HepG2 (cell line): ENCODE data around the gene NEAT1. TPM values are rescaled to one million over a fixed set of nuclear protein-coding genes. Genes with fewer than 3 reads are reported as not detected.
A peak's percentile ranks its signal among the peaks of the same experiment; 100 is the strongest.

Experiments
- ATAC-seq: fragments of 200-7000 bp; cut with Tn5 transposase; 3 replicates; pipeline ENCODE4 v1.9.1; 2020; ENCODE audit warnings: mild to moderate bottlenecking, moderate library complexity
- BruUV-seq: library from RNA; stranded (reverse); fragments of 400-500 nt; replicated peaks from 2 replicates; lab custom pipeline; 2021; lab: Mats Ljungman, UMichigan
- CTCF ChIA-PET: fragments of 300-600 bp; formaldehyde crosslinking; extraction: SDS; loops from one replicate; lab custom pipeline; 2021; ENCODE audit warnings: low total read pairs, inconsistent platforms, low intra/inter-chr PET ratio; lab: Yijun Ruan, JAX
- POLR2A ChIA-PET: fragments of 350-600 bp; sonication (Branson Sonifier 250); formaldehyde crosslinking; loops from one replicate; lab custom pipeline; 2020; ENCODE audit warnings: antibody characterized with exemption, inconsistent platforms; lab: Yijun Ruan, JAX
- DNase-seq: peaks from one replicate; pipeline ENCODE4 v3.0.0-alpha.2; 2015; ENCODE audit warnings: low spot score
- FAIRE-seq: peaks from 3 replicates; lab custom pipeline; 2011; peaks lifted over from hg19 to GRCh38; lab: Jason Lieb, UNC
- H2AFZ ChIP-seq: one replicate; pipeline ENCODE4 v1.6.1; 2011; ENCODE audit warnings: low read length, inconsistent platforms
- H3K27ac ChIP-seq: fragments of 300-600 bp; 3 replicates; pipeline ENCODE4 v1.8.0; 2011; ENCODE audit warnings: mixed run types, mild to moderate bottlenecking, mixed read lengths, low read length, inconsistent platforms; ENCODE audit not compliant: insufficient read depth; ENCODE audit errors: extremely low read length
- H3K27me3 ChIP-seq, 2 experiments: fragments of 200-600 bp in 1 of 2; 2 replicates in 1 of 2; 3 replicates in 1 of 2; pipeline versions ENCODE4 v1.6.0 to v1.8.0; 2011; ENCODE audit warnings: low read length in 2 of 2, mild to moderate bottlenecking in 2 of 2, moderate library complexity in 2 of 2, inconsistent platforms in 1 of 2; ENCODE audit not compliant: insufficient read depth in 2 of 2, control insufficient read depth in 1 of 2
- H3K36me3 ChIP-seq, 2 experiments: fragments of 200-600 bp in 1 of 2; replicated peaks in 1 of 2; 2 replicates in 1 of 2; 3 replicates in 1 of 2; pipeline versions ENCODE4 v1.5.1 to v1.8.0; 2011; ENCODE audit warnings: low read length in 2 of 2, inconsistent platforms in 1 of 2; ENCODE audit not compliant: insufficient read depth in 2 of 2, control insufficient read depth in 1 of 2
- H3K4me1 ChIP-seq: 2 replicates; pipeline ENCODE4 v1.5.1; 2012; ENCODE audit warnings: low read length, inconsistent platforms; ENCODE audit not compliant: insufficient read depth
- H3K4me2 ChIP-seq: 2 replicates; pipeline ENCODE4 v1.6.0; 2011; ENCODE audit warnings: low read depth, low read length, inconsistent platforms
- H3K4me3 ChIP-seq, 3 experiments: fragments of 200-600 bp in 1 of 3; sonication (generic), shearing (Covaris generic) in 1 of 3; replicated peaks in 1 of 3; 2 replicates each; pipeline ENCODE4 v1.5.1; 2011 to 2016; ENCODE audit warnings: low read length in 3 of 3, inconsistent platforms in 2 of 3, low read depth in 2 of 3, mild to moderate bottlenecking in 2 of 3, control low read depth in 1 of 3, mixed read lengths in 1 of 3; ENCODE audit not compliant: insufficient read depth in 1 of 3
- H3K79me2 ChIP-seq: one replicate; pipeline ENCODE4 v1.6.1; 2011; ENCODE audit warnings: low read length, inconsistent platforms; ENCODE audit not compliant: insufficient read depth
- H3K9ac ChIP-seq: 2 replicates; pipeline ENCODE4 v1.6.0; 2011; ENCODE audit warnings: mild to moderate bottlenecking, low read depth, low read length, inconsistent platforms; ENCODE audit not compliant: insufficient read depth
- H3K9me3 ChIP-seq: 2 replicates; pipeline ENCODE4 v1.5.1; 2012; ENCODE audit warnings: mild to moderate bottlenecking, low read length
- H4K20me1 ChIP-seq: 2 replicates; pipeline ENCODE4 v1.6.0; 2011; ENCODE audit warnings: inconsistent platforms, mild to moderate bottlenecking, low read length, moderate library complexity; ENCODE audit not compliant: insufficient read depth
- ARNT ChIP-seq: fragments of 450-650 bp; IDR thresholded peaks from 2 replicates; pipeline ENCODE4 v1.6.1; 2017
- CBX5 ChIP-seq: sonication (generic); formaldehyde crosslinking; IDR thresholded peaks from 2 replicates; pipeline ENCODE4 v1.4.0; 2020; ENCODE audit warnings: missing genetic modification reagents, borderline replicate concordance
- FOXP1 ChIP-seq, 2 experiments: fragments of 450-650 bp in 1 of 2; IDR thresholded peaks; 2 replicates each; pipeline ENCODE4 v1.6.1; 2017 to 2018; ENCODE audit warnings: antibody characterized with exemption in 1 of 2
- PLSCR1 ChIP-seq: sonication (generic); formaldehyde crosslinking; IDR thresholded peaks from 2 replicates; pipeline ENCODE4 v1.5.0; 2020; ENCODE audit warnings: missing genetic modification reagents, mild to moderate bottlenecking, borderline replicate concordance
- POLR2AphosphoS2 ChIP-seq: IDR thresholded peaks from 2 replicates; pipeline ENCODE4 v1.6.1; 2011; ENCODE audit warnings: low read depth, low read length, improper control_type of control experiment
- POLR2G ChIP-seq: fragments of 200-400 bp; formaldehyde crosslinking; IDR thresholded peaks from 2 replicates; pipeline ENCODE4 v1.6.1; 2018; ENCODE audit warnings: mild to moderate bottlenecking, low read depth, low read length, moderate library complexity
- RBFOX2 ChIP-seq: fragments of 200-400 bp; formaldehyde crosslinking; IDR thresholded peaks from 2 replicates; pipeline ENCODE4 v1.6.1; 2017; ENCODE audit warnings: low read depth, mild to moderate bottlenecking, low read length
- SSRP1 ChIP-seq: IDR thresholded peaks from 2 replicates; pipeline ENCODE4 v1.6.1; 2016; ENCODE audit warnings: control low read depth
- U2AF2 ChIP-seq: fragments of 200-400 bp; formaldehyde crosslinking; IDR thresholded peaks from 2 replicates; pipeline ENCODE4 v1.6.1; 2017; ENCODE audit warnings: low read depth, mild to moderate bottlenecking, low read length
- YEATS4 ChIP-seq: sonication (generic); formaldehyde crosslinking; IDR thresholded peaks from 2 replicates; pipeline ENCODE4 v1.4.0; 2020; ENCODE audit warnings: missing genetic modification reagents, borderline replicate concordance
- ZFX ChIP-seq: sonication (generic); formaldehyde crosslinking; IDR thresholded peaks from 2 replicates; pipeline ENCODE4 v1.4.0; 2020; ENCODE audit warnings: mild to moderate bottlenecking, low read depth, missing genetic modification reagents, moderate library complexity
- ZNF362 ChIP-seq: sonication (generic); formaldehyde crosslinking; IDR thresholded peaks from 2 replicates; pipeline ENCODE4 v1.4.0; 2020; ENCODE audit warnings: missing genetic modification reagents, mild to moderate bottlenecking, borderline replicate concordance
- ZNF407 ChIP-seq: sonication (generic); formaldehyde crosslinking; IDR thresholded peaks from one replicate; pipeline ENCODE4 v1.5.1; 2020; ENCODE audit warnings: mild to moderate bottlenecking, missing genetic modification reagents; ENCODE audit errors: not compliant biosample characterization
- ZNF510 ChIP-seq: sonication (generic); formaldehyde crosslinking; IDR thresholded peaks from 2 replicates; pipeline ENCODE4 v1.4.0; 2020; ENCODE audit warnings: low read depth, mild to moderate bottlenecking, missing genetic modification reagents
- WGBS: methylation state at CpG from one replicate; pipeline ENCODE4 v1.1.6; 2017; ENCODE audit warnings: low lambda C conversion rate; 5-methylcytosine and 5-hydroxymethylcytosine counted together
- in situ Hi-C: cut with HindIII; loops from 2 replicates; pipeline ENCODE4 v1.10.0; 2017; ENCODE audit warnings: low pct_unique_long_range_greater_than_20kb; ENCODE audit not compliant: extremely low pct_ligation_motif_present
- intact Hi-C: fragments of 100-400 bp; cut with micrococcal nuclease; formaldehyde crosslinking; loops from one replicate; pipeline ENCODE4 v1.10.0; 2022; ENCODE audit not compliant: unreplicated experiment
- polyA plus RNA-seq, 8 experiments: library from polyadenylated mRNA; depleted of rRNA in 3 of 8; stranded (reverse) in 7 of 8; unstranded in 1 of 8; fragments of >200 nt; fragmentation: Illumina TruSeq in 4 of 8; extraction: Trizol in 4 of 8; gene quantifications; 2 replicates each; pipeline versions ENCODE4 v1.2.1 to v1.2.3, GENCODE V29; 2011 to 2016; ENCODE audit warnings: low read depth in 4 of 8, missing spikeins in 1 of 8, mixed read lengths in 1 of 8; ENCODE audit not compliant: insufficient read depth in 1 of 8
- total RNA-seq, 5 experiments: library from RNA; depleted of rRNA; stranded (reverse); fragments of >200 nt; fragmentation: Illumina TruSeq; extraction: Trizol; gene quantifications; 2 replicates each; pipeline ENCODE4 v1.2.3, GENCODE V29; 2016; ENCODE audit warnings: low read depth in 1 of 5

Gene NEAT1
- total and polyA plus RNA-seq, 2 of the 13 experiments (the other 11 are each of a cell fraction or from before 2014, with no cell fraction given), result 20.5 to 41.2 TPM

- H3K36me3 ChIP-seq, result peaks cover 8 to 44% of the 10 kb centered on the region in 2 experiments; a peak in 4 of 5 replicates
- no peak overlapping the region for H3K4me3 ChIP-seq
- H4K20me1 ChIP-seq, result peaks cover 99% of the 10 kb centered on the region
- no peaks in the 10 kb centered on the region for H3K27me3 ChIP-seq
- no peak overlapping the region for H3K4me2 ChIP-seq
- no peak overlapping the region for H2AFZ ChIP-seq
- no TSS peak for BruUV-seq
- no peak overlapping the region for H3K27ac ChIP-seq
- CTCF ChIA-PET, result interaction anchor here (1.9 kb wide), 1 partner anchor 18 kb away, joined by 20 read pairs; no protein-coding TSS in a partner anchor
- no peaks in the 10 kb centered on the region for H3K9me3 ChIP-seq
- FAIRE-seq (peak; percentile 12), DNase-seq (no peak), ATAC-seq (peak; percentile 0; the same call in 1 of the 3 replicates)
- in situ Hi-C loops, result no loop called here
- no peak overlapping the region for H3K9ac ChIP-seq
- WGBS, result 76% methylated on average over 6 of the region's 6 CpGs
- peaks cover 66% of the 10 kb centered on the region for H3K79me2 ChIP-seq
- H3K4me1 ChIP-seq, result peaks cover 87% of the 10 kb centered on the region
- POLR2A ChIA-PET, result interaction anchor here (1.1 to 4.9 kb wide), 4 partner anchors 11 to 100 kb away, joined by 4 to 38 read pairs (median 5); partner anchors contain the start of genes DPF2 and NEAT1
- intact Hi-C loops, result no loop called here
- TF ChIP-seq FOXP1 (IDR thresholded peaks at IDR 0.05), result no peak
- TF ChIP-seq FOXP1 (CRISPR knock-in tag; IDR thresholded peaks at IDR 0.05), result 0 out of 2 replicates have a peak, but pooled peaks have one; percentile 14
- peak; percentile 92 for TF ChIP-seq POLR2AphosphoS2
- peak; percentile 12 for TF ChIP-seq RBFOX2
- TF ChIP-seq YEATS4 (CRISPR knock-in tag), result no peak
- peak; percentile 68 for TF ChIP-seq POLR2G
- no peak for TF ChIP-seq U2AF2
- no peak for TF ChIP-seq ZNF362 (CRISPR knock-in tag)
- no peak for TF ChIP-seq CBX5 (CRISPR knock-in tag)
- no peak for TF ChIP-seq PLSCR1 (CRISPR knock-in tag)
- no peak for TF ChIP-seq ZFX (CRISPR knock-in tag)
- TF ChIP-seq ARNT, result no peak
- TF ChIP-seq SSRP1 (CRISPR knock-in tag), result peak; percentile 79; the same call in 1 of the 2 replicates
- TF ChIP-seq ZNF407 (CRISPR knock-in tag), result no peak
- TF ChIP-seq ZNF510, result no peak
Observed at GRCh38 chr11:65434057-65434666, 11.6 kb downstream of the NEAT1 start.
